Smooth muscle cell of the brain vasculature (primary cell): ENCODE results near the gene RGS9BP.
"Not testable (repeated sequence)": the region's sequence is repeated elsewhere in the genome, so short reads cannot be mapped to it uniquely, and the experiment has no call there.

Experiments
- DNase-seq: peaks from one replicate; pipeline ENCODE4 v3.0.0-alpha.2; 2012; ENCODE audit warnings: low read depth, low spot score

RGS9BP gene

GRCh38 chr19:32675720-32676185 lies at the start of gene RGS9BP:
Gene RGS9BP, plus strand, starts transcription at chr19:32675848. Its CDS starts 416 bp downstream, at chr19:32676264.
- DNase-seq: no peak

- DNase-seq: no peak
Observed at GRCh38 chr19:32626969-32627368, 48.7 kb upstream of the RGS9BP start.

GRCh38 chr19:32627714-32628270 lies 47.9 kb upstream of the RGS9BP start:
- no peak for DNase-seq

GRCh38 chr19:32630338-32630737 lies 45.3 kb upstream of the RGS9BP start:
- no peak for DNase-seq

GRCh38 chr19:32631381-32631780 lies 44.3 kb upstream of the RGS9BP start:
- DNase-seq: no peak

GRCh38 chr19:32637480-32637879 lies 38.2 kb upstream of the RGS9BP start:
- no peak for DNase-seq

- no peak for DNase-seq
Observed at GRCh38 chr19:32638625-32639024, 37.0 kb upstream of the RGS9BP start.

GRCh38 chr19:32642771-32643170 lies 32.9 kb upstream of the RGS9BP start:
- no peak for DNase-seq

GRCh38 chr19:32646556-32646955 lies 29.1 kb upstream of the RGS9BP start:
- DNase-seq: no peak

- DNase-seq: no peak
Observed at GRCh38 chr19:32647361-32647760, 28.3 kb upstream of the RGS9BP start.

- no peak for DNase-seq
Observed at GRCh38 chr19:32649751-32650150, 25.9 kb upstream of the RGS9BP start.

GRCh38 chr19:32650671-32651070 lies 25.0 kb upstream of the RGS9BP start:
- DNase-seq: no peak

- DNase-seq: no peak
Observed at GRCh38 chr19:32651729-32652140, 23.9 kb upstream of the RGS9BP start.

- not testable (repeated sequence) for DNase-seq
Observed at GRCh38 chr19:32652331-32652730, 23.3 kb upstream of the RGS9BP start.

- no peak for DNase-seq
Observed at GRCh38 chr19:32652894-32653598, 22.6 kb upstream of the RGS9BP start.

- no peak for DNase-seq
Observed at GRCh38 chr19:32653599-32653915, 22.1 kb upstream of the RGS9BP start.

GRCh38 chr19:32656379-32656778 lies 19.3 kb upstream of the RGS9BP start:
- not testable (repeated sequence) for DNase-seq

- no peak for DNase-seq
Observed at GRCh38 chr19:32658075-32658474, 17.6 kb upstream of the RGS9BP start.

- no peak for DNase-seq
Observed at GRCh38 chr19:32658527-32658926, 17.1 kb upstream of the RGS9BP start.

- no peak for DNase-seq
Observed at GRCh38 chr19:32661318-32661717, 14.3 kb upstream of the RGS9BP start.

- DNase-seq: no peak
Observed at GRCh38 chr19:32662186-32662585, 13.5 kb upstream of the RGS9BP start.

- no peak for DNase-seq
Observed at GRCh38 chr19:32666084-32666483, 9.6 kb upstream of the RGS9BP start.

- no peak for DNase-seq
Observed at GRCh38 chr19:32669310-32669709, 6.3 kb upstream of the RGS9BP start.
